Thoracic aorta (tissue), 2 donors: ENCODE data around the gene SRGAP1. TPM values are rescaled to one million over a fixed set of nuclear protein-coding genes. Genes with fewer than 3 reads are reported as not detected.
"Not testable (repeated sequence)": the region's sequence is repeated elsewhere in the genome, so short reads cannot be mapped to it uniquely, and the experiment has no call there.

Source experiments
- ATAC-seq: fragments of 150-250 bp; one replicate; pipeline ENCODE4 v1.8.0; 2017; ENCODE audit warnings: low read depth; ENCODE audit not compliant: insufficient number of reproducible peaks, low FRiP score
- DNase-seq: peaks from one replicate; pipeline ENCODE4 v3.0.0-alpha.2; 2020; ENCODE audit warnings: low spot score
- H3K27ac ChIP-seq, 2 donors: fragments of 200-600 bp; sonication (generic); 1 replicate in 1 of 2; 2 replicates in 1 of 2; pipeline ENCODE4 v1.5.1; 2016; ENCODE audit warnings: mild to moderate bottlenecking in 2 of 2, moderate library complexity in 2 of 2
- H3K27me3 ChIP-seq: fragments of 200-600 bp; sonication (generic); replicated peaks from 2 replicates; pipeline ENCODE4 v1.6.0; 2016; ENCODE audit warnings: mild to moderate bottlenecking; ENCODE audit not compliant: insufficient read depth
- H3K36me3 ChIP-seq: fragments of 200-600 bp; sonication (generic); one replicate; pipeline ENCODE4 v1.5.1; 2016
- H3K4me1 ChIP-seq, 2 donors: fragments of 200-600 bp; sonication (generic); 1 replicate in 1 of 2; 2 replicates in 1 of 2; pipeline versions ENCODE4 v1.5.1 to v1.6.0; 2016; ENCODE audit warnings: low read depth in 2 of 2, mild to moderate bottlenecking in 1 of 2; ENCODE audit not compliant: control insufficient read depth in 1 of 2
- H3K4me3 ChIP-seq: fragments of 200-600 bp; sonication (generic); 2 replicates; pipeline ENCODE4 v1.5.1; 2016; ENCODE audit warnings: mild to moderate bottlenecking
- H3K9me3 ChIP-seq: fragments of 200-600 bp; sonication (generic); 2 replicates; pipeline ENCODE4 v1.5.1; 2016
- total RNA-seq, 2 donors: library from RNA; depleted of rRNA; stranded (reverse); fragments of >200 nt; gene quantifications; one replicate each; pipeline versions ENCODE4 v1.1.0 to v1.2.3, GENCODE V29; 2016
- TF ChIP-seq, protein P1 (sequence below): fragments of 200-600 bp; sonication (generic); IDR thresholded peaks from one replicate; pipeline ENCODE4 v1.5.1; 2019; ENCODE audit warnings: antibody characterized with exemption

Gene SRGAP1
- total RNA-seq, 2 donors from 2014 or later, result 7.9 to 24.1 TPM

DNA sequence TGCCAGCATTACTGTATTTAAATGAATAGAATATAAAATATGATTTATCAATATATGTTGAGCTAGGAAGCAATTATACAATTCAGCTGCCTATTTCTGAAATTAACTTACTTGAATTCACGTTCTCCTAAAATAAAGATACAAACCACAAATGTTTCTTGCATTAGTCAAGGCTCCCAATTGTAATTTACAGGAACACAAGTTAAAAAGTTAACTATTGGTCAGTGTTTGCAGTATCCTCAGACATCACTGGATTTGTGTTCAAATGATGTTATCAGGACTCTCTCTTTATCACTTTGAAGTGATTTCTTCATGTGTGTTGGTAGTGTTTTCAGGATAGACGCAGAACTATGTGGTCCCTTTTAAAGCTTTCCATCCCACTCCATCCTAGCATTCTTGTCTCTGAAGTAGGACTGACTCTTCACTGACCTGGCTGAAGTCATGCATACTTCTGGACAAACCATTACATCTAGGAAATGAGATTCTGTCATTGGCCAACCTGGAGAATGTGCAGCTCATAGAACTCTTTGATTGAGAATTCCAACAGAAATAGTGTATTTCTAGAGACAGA lies 221.5 kb downstream of the SRGAP1 start:
- ATAC-seq, result no peak
- DNase-seq, result no peak
- H3K27ac ChIP-seq, result no peak overlapping the region
- no peak overlapping the region for H3K4me3 ChIP-seq
- no peaks in the 10 kb centered on the region for H3K27me3 ChIP-seq
- TF ChIP-seq, protein P1, sequence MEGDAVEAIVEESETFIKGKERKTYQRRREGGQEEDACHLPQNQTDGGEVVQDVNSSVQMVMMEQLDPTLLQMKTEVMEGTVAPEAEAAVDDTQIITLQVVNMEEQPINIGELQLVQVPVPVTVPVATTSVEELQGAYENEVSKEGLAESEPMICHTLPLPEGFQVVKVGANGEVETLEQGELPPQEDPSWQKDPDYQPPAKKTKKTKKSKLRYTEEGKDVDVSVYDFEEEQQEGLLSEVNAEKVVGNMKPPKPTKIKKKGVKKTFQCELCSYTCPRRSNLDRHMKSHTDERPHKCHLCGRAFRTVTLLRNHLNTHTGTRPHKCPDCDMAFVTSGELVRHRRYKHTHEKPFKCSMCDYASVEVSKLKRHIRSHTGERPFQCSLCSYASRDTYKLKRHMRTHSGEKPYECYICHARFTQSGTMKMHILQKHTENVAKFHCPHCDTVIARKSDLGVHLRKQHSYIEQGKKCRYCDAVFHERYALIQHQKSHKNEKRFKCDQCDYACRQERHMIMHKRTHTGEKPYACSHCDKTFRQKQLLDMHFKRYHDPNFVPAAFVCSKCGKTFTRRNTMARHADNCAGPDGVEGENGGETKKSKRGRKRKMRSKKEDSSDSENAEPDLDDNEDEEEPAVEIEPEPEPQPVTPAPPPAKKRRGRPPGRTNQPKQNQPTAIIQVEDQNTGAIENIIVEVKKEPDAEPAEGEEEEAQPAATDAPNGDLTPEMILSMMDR, result no peak
- H3K36me3 ChIP-seq, result no peaks in the 10 kb centered on the region
- no peaks in the 10 kb centered on the region for H3K9me3 ChIP-seq
- peaks cover 3 to 27% of the 10 kb centered on the region in 2 donors for H3K4me1 ChIP-seq

DNA sequence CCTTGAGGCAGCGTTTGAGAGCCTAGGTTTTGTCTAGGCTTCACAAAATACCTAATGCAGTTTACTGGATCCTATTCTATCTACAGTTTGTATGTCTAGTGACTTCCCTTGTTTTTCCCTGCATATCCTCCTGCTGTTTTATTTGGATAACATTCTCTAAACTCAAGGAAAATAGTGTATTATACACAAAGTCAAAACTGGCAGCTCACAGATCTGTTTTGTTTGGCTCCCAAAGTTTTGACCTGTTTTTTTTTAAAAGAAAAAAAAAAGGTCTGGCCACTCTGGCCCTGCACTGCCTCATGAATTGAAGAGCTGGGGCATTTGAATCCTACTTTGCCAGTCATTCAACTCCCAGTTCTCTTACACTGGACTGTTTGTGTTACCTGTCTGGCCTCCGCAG lies 222.3 kb downstream of the SRGAP1 start:
- no peak overlapping the region for H3K4me3 ChIP-seq
- no peaks in the 10 kb centered on the region for H3K9me3 ChIP-seq
- no peaks in the 10 kb centered on the region for H3K36me3 ChIP-seq
- ATAC-seq, result no peak
- TF ChIP-seq, protein P1, result no peak
- no peaks in the 10 kb centered on the region for H3K27me3 ChIP-seq
- H3K4me1 ChIP-seq, result peaks cover 3 to 31% of the 10 kb centered on the region in 2 donors
- H3K27ac ChIP-seq, result no peak overlapping the region
- no peak for DNase-seq

DNA sequence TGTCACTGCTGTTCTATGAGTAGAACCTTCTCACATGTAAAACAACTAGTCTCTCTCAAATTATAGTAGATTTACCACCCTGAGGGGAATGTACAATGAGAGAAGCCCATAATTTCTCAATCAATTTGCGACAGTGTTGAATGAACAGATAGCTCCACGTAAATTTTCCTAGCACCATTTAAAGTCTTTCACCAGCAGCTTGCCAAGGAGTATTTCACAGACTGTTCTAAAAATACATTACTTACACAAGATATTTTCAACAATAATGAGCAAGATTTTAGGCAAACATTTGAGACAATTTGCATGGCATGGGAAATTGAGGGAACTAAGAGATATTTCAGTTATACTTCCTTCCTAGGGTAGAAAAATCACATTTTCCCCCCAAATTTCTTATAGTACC lies 226.0 kb downstream of the SRGAP1 start:
- Histone ChIP-seq H3K9me3 (no peaks in the 10 kb centered on the region), H3K4me1 (peaks cover 3 to 31% of the 10 kb centered on the region in 2 donors), H3K27ac (no peak overlapping the region), H3K4me3 (no peak overlapping the region), H3K36me3 (no peaks in the 10 kb centered on the region), H3K27me3 (no peaks in the 10 kb centered on the region)
- ATAC-seq (no peak), DNase-seq (no peak)
- TF ChIP-seq, protein P1, result no peak

DNA sequence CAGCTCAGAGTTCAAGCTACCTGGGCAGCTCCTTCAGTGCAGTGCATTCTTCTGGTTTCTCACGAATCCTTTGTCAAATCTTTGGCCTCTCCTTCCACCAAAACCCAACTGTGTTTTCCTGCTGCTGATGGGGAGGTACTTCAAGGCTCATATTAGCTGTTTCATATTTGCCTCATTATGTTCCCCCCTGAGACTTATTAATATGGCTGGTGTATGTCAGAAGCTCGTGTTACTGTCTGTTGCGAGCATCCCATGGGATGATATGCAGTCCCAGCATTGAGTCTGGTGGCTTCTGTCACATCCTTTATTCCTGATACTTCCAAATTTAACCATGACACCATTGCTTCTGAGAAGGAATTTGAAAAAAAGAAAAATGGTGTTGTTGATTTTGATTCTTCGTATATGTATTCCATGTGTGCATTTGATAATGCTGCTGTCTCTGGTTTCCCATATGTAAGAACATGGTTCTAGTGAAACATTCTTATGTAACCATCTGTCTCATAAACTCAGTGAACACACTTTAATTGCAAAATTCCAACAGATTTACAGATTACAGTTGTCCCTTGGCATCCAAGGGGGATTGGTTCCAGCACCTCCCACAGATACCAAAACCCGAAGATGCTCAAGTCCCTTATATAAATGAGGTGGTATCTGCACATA lies 228.5 kb downstream of the SRGAP1 start:
- TF ChIP-seq, protein P1, result no peak
- no peak for ATAC-seq
- peaks cover 0 to 11% of the 10 kb centered on the region in 2 donors for H3K4me1 ChIP-seq

DNA sequence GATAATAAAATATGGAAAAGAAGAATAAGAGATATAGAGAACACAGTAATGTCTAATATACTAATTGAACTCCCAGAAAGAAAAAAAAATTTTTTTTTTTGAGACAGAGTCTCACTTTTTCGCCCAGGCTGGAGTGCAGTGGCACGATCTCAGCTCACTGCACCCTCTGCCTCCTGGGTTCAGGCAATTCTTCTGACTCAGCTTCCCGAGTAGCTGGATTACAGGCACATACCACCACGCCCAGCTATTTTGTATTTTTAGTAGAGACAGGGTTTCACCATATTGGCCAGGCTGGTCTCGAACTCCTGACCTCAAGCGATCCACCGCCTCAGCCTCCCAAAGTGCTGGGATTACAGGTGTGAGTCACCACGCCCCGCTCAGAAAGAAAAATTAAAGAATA lies 232.1 kb downstream of the SRGAP1 start:
- DNase-seq, H3K27me3 ChIP-seq, H3K9me3 ChIP-seq, H3K36me3 ChIP-seq, H3K27ac ChIP-seq, ATAC-seq, H3K4me1 ChIP-seq, H3K4me3 ChIP-seq: not testable (repeated sequence)

More for the DNA sequence above, 228.5 kb downstream of the SRGAP1 start:
- Histone ChIP-seq H3K27ac (no peak overlapping the region), H3K36me3 (no peaks in the 10 kb centered on the region), H3K4me3 (no peak overlapping the region), H3K27me3 (no peaks in the 10 kb centered on the region), H3K9me3 (no peaks in the 10 kb centered on the region)
- DNase-seq, result no peak
